GM18951 (cell line): ENCODE measurements around the gene FNDC1.
"Not testable (repeated sequence)": the region's sequence is repeated elsewhere in the genome, so short reads cannot be mapped to it uniquely, and the experiment has no call there.

ENCODE experiments used
- POLR2A ChIP-seq: IDR thresholded peaks from 4 replicates; pipeline ENCODE4 v1.6.1; 2011; ENCODE audit warnings: mild to moderate bottlenecking; ENCODE audit not compliant: insufficient read length, insufficient read depth; ENCODE audit errors: extremely low read depth
- in situ Hi-C: fragments of 300-500 bp; cut with MboI; formaldehyde crosslinking; loops from one replicate; pipeline ENCODE4 v1.12.0; 2022; ENCODE audit warnings: low sequenced_read_pairs, mixed read lengths, inconsistent platforms; ENCODE audit not compliant: unreplicated experiment

FNDC1 gene

GRCh38 chr6:159267165-159267564, 98.0 kb downstream of the FNDC1 start:
- in situ Hi-C loops = no loop called here
- TF ChIP-seq POLR2A = no peak

DNA sequence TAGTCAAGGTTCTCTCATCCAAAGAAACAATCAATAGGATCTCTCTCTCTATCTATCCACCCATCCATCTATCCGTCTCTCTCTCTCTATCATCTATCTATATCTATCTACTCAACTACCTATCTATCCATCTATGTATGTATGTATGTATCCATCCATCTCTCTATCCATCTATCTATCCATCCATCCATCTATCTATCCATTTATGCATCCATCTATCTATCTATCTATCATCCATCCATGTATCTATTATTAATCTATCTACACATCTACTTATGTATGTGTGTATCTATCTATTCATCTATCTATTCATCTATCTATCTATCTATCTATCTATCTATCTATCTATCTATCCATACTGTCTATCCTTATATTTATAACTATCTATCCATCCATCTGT, 99.3 kb downstream of the FNDC1 start:
- TF ChIP-seq POLR2A = no peak
- in situ Hi-C loops = no loop called here

DNA sequence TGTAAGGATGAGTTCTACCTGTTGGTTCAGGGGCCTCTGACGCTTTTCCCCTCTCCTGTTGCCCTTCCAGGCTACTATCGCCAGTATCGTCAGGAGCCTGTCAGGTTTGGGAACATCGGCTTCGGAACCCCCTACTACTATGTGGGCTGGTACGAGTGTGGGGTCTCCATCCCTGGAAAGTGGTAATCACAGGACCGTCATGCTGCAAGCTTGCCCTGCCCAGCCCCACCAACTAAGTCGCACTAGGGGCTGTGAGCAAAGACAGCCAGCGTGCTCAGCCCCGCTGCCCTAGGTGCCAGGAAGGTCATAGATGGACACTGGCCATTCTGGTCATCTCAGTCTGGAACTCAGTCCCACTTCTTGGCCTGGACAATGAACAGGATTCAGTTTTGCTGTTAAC, 102.1 kb downstream of the FNDC1 start:
- in situ Hi-C loops = no loop called here
- no peak for TF ChIP-seq POLR2A

- TF ChIP-seq POLR2A = no peak
- in situ Hi-C loops = no loop called here
These were observed 109.4 kb downstream of the FNDC1 start for GRCh38 chr6:159278626-159279025.

DNA sequence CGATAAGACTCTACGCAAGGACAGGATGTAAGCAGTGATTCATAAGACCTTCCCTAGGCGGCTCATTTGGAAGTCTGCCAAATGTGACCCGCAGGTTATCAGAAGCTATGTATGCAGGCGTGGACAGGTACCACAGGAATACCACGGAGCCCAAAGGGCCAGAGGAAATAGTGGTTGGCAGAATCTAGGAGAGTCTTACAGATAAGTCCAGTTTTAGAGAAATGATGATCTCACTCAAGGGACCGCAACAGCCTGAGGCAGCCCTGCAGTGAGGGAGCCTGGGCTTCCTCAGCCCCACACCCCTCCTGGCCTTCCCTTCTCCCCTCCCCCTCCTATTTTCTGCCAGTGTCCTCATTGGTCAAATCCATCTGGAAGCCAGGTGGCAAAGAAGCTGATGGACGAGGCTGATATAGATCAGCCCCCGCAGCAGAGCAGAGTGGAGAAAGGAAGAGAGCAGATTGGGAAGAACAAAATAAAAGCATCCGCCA, 110.6 kb downstream of the FNDC1 start:
- TF ChIP-seq POLR2A = no peak
- in situ Hi-C loops = no loop called here

DNA sequence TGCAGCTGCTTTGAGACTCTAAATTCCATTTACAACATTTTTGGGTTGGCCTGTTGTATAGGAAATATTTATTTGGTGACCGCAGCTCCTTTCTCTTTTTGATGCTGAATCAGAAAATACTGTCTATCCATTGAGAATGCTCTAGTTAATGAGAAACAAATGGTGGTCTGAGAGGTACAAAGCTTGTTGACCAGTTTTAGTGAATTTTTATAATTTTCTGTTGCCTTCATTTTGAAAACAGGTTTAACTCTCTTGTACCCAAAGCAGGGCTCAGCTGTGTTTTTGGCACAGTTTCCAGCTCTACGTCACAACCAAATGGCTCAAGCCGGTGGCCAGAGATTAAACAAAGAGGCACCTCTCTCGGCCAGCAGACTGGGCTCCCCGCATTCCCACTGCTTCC, 113.2 kb downstream of the FNDC1 start:
- TF ChIP-seq POLR2A = no peak
- in situ Hi-C loops = no loop called here

GRCh38 chr6:159284661-159285060, 115.5 kb downstream of the FNDC1 start:
- in situ Hi-C loops = not testable (repeated sequence)

- in situ Hi-C loops = no loop called here
- no peak for TF ChIP-seq POLR2A
These were observed 129.6 kb downstream of the FNDC1 start for GRCh38 chr6:159298840-159299239.

GRCh38 chr6:159299566-159299965, 130.4 kb downstream of the FNDC1 start:
- in situ Hi-C loops = no loop called here
- TF ChIP-seq POLR2A = no peak

DNA sequence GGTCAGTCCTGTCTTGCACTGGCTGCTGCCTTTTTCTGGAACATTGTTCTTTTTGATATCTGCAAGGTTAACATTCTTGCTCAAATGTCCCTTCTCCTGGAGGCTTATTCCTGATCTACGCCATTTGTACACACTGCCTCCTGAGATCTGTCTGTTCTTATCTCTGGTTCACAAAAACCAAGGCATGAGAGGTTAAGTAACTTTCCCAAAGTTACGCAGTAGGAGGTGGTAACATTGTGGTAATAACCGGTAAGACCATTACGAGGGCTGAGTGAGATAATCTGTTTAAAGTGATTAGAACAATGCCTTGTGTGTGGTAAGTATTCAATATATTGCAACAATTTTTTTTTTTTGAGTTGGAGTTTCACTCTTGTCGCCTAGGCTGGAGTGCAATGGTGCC, 132.1 kb downstream of the FNDC1 start:
- no peak for TF ChIP-seq POLR2A
- in situ Hi-C loops = no loop called here

DNA sequence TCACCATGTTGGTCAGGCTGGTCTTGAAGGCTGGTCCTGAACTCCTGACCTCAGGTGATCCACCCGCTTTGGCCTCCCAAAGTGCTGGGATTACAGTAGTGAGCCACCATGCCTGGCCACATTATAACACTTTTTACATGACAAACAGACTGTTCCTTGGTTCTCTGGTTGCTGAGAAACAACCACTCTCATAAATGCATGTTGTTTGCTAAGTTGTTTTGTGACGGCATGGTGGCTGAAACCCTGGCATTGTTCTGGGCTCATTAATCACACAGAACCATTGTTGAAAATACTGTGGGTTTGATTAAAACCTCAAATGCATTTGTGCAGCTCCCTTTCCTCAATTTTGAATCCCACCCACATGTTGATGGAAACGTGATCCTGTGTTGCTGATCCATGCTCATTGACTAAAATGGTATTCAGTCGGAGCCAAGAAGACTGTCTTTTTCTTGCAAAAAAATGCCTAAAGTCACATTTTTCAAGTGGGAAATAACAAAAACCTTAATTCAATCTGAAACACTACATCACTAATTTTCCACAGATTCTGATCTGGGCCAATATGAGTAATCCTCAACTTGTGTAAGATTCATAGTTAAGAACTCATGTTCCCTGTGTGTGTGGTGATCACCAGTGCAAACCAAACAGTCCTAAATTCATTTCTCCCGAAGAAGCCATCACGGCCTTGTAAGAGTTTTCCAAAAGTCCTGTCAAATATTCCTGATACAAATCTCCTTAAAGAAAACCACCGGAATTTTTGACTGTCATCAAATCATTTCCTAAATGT, 132.8 kb downstream of the FNDC1 start:
- in situ Hi-C loops = no loop called here
- no peak for TF ChIP-seq POLR2A

GRCh38 chr6:159302594-159302992, 133.4 kb downstream of the FNDC1 start:
- in situ Hi-C loops = no loop called here
- TF ChIP-seq POLR2A = no peak

DNA sequence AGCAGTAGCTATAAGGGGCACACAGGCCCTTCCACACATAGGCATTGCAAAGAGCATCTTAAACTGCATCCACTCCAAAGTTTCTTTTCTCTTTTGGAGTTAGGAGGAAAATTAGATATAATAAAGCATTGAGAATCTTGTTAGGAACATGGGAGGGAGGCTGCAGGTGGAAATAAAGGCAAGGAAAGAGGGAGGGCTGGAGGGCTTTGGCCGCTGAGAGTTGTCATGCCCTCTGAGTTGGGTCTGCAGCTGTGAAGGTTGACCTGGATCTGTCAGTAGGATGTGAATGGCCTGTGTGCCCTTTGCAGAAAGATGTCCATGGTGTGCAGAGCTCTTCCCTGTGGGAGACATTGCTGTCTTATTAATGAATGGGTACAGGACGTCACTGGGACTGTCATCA, 134.0 kb downstream of the FNDC1 start:
- in situ Hi-C loops = no loop called here

DNA sequence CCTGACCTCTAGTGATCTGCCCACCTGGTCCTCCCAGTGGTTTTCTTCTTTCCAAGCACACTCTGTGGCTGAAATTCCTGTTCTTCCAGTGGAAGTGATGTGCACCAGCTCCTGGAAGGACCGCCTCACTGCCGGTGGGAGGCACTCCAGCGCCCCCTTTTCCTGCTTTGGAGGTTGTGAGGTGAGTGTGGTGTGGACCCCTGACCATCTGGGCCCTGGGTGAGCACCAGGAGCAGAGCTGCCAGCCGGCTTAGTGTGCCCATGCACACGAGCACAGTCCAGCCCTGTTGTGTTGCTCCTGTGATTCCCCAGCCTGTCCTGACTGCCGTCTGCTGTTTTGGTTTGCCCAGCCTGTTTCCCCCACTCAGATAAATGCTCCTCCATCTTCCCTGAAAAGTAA, 134.6 kb downstream of the FNDC1 start:
- in situ Hi-C loops = no loop called here
- no peak for TF ChIP-seq POLR2A

More for the DNA sequence above, 134.0 kb downstream of the FNDC1 start:
- TF ChIP-seq POLR2A = no peak
